B cell (primary cell): Measurements from ENCODE around the gene ARID1A. TPM values are rescaled to one million over a fixed set of nuclear protein-coding genes. Genes with fewer than 3 reads are reported as not detected.

Experiments used
- ATAC-seq: fragments of 200-7000 bp; cut with Tn5 transposase; one replicate; pipeline ENCODE4 v1.10.0; 2021; ENCODE audit warnings: low read depth, mild to moderate bottlenecking, moderate number of reproducible peaks, moderate library complexity
- CTCF ChIA-PET: fragments of 350-600 bp; sonication (Branson Sonifier 250); formaldehyde crosslinking; loops from one replicate; lab custom pipeline; 2021; ENCODE audit warnings: antibody characterized with exemption, inconsistent platforms; lab: Charles Lee
- POLR2A ChIA-PET: fragments of 350-600 bp; sonication (Branson Sonifier 250); formaldehyde crosslinking; loops from one replicate; lab custom pipeline; 2021; ENCODE audit warnings: antibody characterized with exemption; lab: Charles Lee
- DNase-seq: peaks from one replicate; pipeline ENCODE4 v3.0.0; 2013
- H2AFZ ChIP-seq: 2 replicates; pipeline ENCODE4 v1.6.1; 2012; ENCODE audit warnings: mild to moderate bottlenecking, low read depth, low read length; ENCODE audit not compliant: insufficient read depth, poor library complexity, severe bottlenecking
- H3K27ac ChIP-seq, 2 donors: 1 replicate in 1 of 2; 2 replicates in 1 of 2; pipeline ENCODE4 v1.5.1; 2012 to 2013; ENCODE audit warnings: low read length in 2 of 2, mild to moderate bottlenecking in 2 of 2, moderate library complexity in 1 of 2
- H3K27me3 ChIP-seq, 4 experiments: fragments of 200-600 bp in 1 of 4; sonication (generic) in 1 of 4; replicated peaks in 1 of 4; 1 replicate in 2 of 4; 2 replicates in 2 of 4; pipeline versions ENCODE4 v1.6.1 to v1.7.0; 2013 to 2016; ENCODE audit warnings: low read length in 3 of 4, mild to moderate bottlenecking in 2 of 4, mixed read lengths in 1 of 4, moderate library complexity in 1 of 4; ENCODE audit not compliant: insufficient read depth in 4 of 4, control insufficient read depth in 3 of 4; ENCODE audit errors: control extremely low read depth in 1 of 4
- H3K36me3 ChIP-seq, 2 experiments: replicated peaks in 1 of 2; 1 replicate in 1 of 2; 2 replicates in 1 of 2; pipeline versions ENCODE4 v1.6.1 to v1.7.1; 2013; ENCODE audit warnings: low read length in 1 of 2; ENCODE audit not compliant: insufficient read depth in 2 of 2, control insufficient read depth in 1 of 2; ENCODE audit errors: control extremely low read depth in 1 of 2, extremely low read depth in 1 of 2
- H3K4me1 ChIP-seq, 2 donors: fragments of 200-600 bp in 1 of 2; sonication (generic) in 1 of 2; 1 replicate in 1 of 2; 2 replicates in 1 of 2; pipeline versions ENCODE4 v1.5.1 to v1.6.1; 2013 to 2017; ENCODE audit warnings: low read length in 2 of 2; ENCODE audit not compliant: control insufficient read depth in 2 of 2, insufficient read depth in 2 of 2
- H3K4me2 ChIP-seq: replicated peaks from 2 replicates; pipeline ENCODE3; 2012; ENCODE audit warnings: mild to moderate bottlenecking, low read depth, low read length; ENCODE audit not compliant: poor library complexity, severe bottlenecking
- H3K4me3 ChIP-seq, 5 experiments: fragments of 200-600 bp in 1 of 5; sonication (generic) in 1 of 5; 1 replicate in 3 of 5; 2 replicates in 2 of 5; pipeline versions ENCODE4 v1.5.1 to v1.7.0; 2011 to 2016; ENCODE audit warnings: low read length in 4 of 5, mild to moderate bottlenecking in 4 of 5, low read depth in 2 of 5, control low read depth in 1 of 5, moderate library complexity in 1 of 5; ENCODE audit not compliant: insufficient read depth in 1 of 5; ENCODE audit errors: control extremely low read depth in 1 of 5, extremely low read depth in 1 of 5
- H3K79me2 ChIP-seq: fragments of 200-600 bp; sonication (generic); one replicate; pipeline ENCODE4 v1.6.0; 2016; ENCODE audit warnings: low read length; ENCODE audit not compliant: control insufficient read depth, insufficient read depth
- H3K9ac ChIP-seq: fragments of 200-600 bp; sonication (generic); 2 replicates; pipeline ENCODE4 v1.6.1; 2017; ENCODE audit warnings: mild to moderate bottlenecking, low read length, moderate library complexity
- H3K9me3 ChIP-seq, 3 donors: one replicate each; pipeline versions ENCODE4 v1.6.1 to v1.7.1; 2013; ENCODE audit warnings: low read length in 2 of 3; ENCODE audit not compliant: control insufficient read depth in 2 of 3, insufficient read depth in 1 of 3; ENCODE audit errors: control extremely low read depth in 1 of 3
- H4K20me1 ChIP-seq: 2 replicates; pipeline ENCODE4 v1.6.0; 2012; ENCODE audit warnings: mild to moderate bottlenecking, low read length; ENCODE audit not compliant: insufficient read depth, control insufficient read depth, poor library complexity, severe bottlenecking
- H3K27ac Mint-ChIP-seq: one replicate; pipeline ENCODE4 v1.8.0; 2021; ENCODE audit warnings: mixed read lengths
- H3K27me3 Mint-ChIP-seq: one replicate; pipeline ENCODE4 v1.8.0; 2021; ENCODE audit warnings: mixed read lengths
- H3K4me1 Mint-ChIP-seq: one replicate; pipeline ENCODE4 v1.8.0; 2021; ENCODE audit warnings: mixed read lengths
- H3K4me3 Mint-ChIP-seq: one replicate; pipeline ENCODE4 v1.8.0; 2021; ENCODE audit warnings: mixed read lengths
- H3K9me3 Mint-ChIP-seq: one replicate; pipeline ENCODE4 v1.8.0; 2022; ENCODE audit warnings: mixed read lengths; ENCODE audit not compliant: insufficient read depth
- WGBS: methylation state at CpG from one replicate; pipeline ENCODE4 v1.1.5; 2013; ENCODE audit warnings: missing lambda C conversion rate; ENCODE audit not compliant: insufficient coverage; 5-methylcytosine and 5-hydroxymethylcytosine counted together
- intact Hi-C: fragments of 100-400 bp; cut with micrococcal nuclease; formaldehyde crosslinking; loops from one replicate; pipeline ENCODE4 v1.10.0; 2022
- polyA plus RNA-seq: library from polyadenylated mRNA; depleted of rRNA; stranded (reverse); fragments of >200 nt; gene quantifications from 2 replicates; pipeline ENCODE4 v1.2.3, GENCODE V29; 2012
- total RNA-seq, 2 donors: library from RNA; stranded (reverse); fragments of 120-200 nt in 1 of 2; gene quantifications; 1 replicate in 1 of 2; 2 replicates in 1 of 2; pipeline versions ENCODE4 v1.2.3 to v1.2.4, GENCODE V29; 2013 to 2022
- TF ChIP-seq, protein P1 (sequence below): fragments of 200-600 bp; IDR thresholded peaks from one replicate; pipeline ENCODE4 v1.8.0; 2022; ENCODE audit warnings: antibody characterized with exemption, mild to moderate bottlenecking

ARID1A gene
- total and polyA plus RNA-seq, 2 donors (not counting 1 experiment from before 2014, with no cell fraction given) = 80.7 to 150 TPM

DNA sequence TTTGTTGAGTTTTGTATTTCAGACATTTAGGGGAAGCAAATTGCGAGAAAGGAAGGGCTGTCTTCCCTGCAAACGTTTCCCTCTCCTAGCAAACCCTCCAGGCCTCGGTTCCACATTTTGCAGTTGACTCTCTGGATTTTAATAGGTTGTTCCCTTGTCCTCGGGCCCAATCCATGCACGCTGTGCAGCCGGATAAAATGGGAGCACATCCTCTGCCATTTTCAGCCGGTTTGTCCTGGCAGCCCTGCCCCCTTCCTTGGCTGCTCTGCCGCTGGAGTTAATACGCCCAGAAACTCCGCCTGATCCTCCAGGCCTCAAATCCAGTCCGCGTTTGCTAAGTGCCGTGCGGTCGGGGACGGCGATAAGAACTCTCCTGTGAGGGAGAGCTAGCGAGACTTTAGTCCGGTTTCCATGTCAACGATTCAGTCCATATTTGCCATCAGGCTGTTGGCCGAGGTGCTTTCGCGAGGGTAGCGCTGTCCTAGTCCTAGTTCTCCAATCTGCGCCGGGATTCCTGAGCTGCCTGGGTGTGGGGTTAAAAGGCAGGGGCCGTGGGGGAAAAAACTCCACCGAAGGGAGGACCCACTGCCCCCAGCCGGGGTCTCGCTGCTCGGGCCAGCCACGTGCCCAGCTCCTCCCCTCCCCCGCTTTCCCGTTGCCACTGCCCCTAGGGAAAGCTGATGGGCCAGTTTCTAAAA, 2.9 kb upstream of the ARID1A start:
- H4K20me1 ChIP-seq = no peaks in the 10 kb centered on the region
- peaks cover 22 to 27% of the 10 kb centered on the region in 2 donors for H3K4me1 ChIP-seq
- DNase-seq (peak; percentile 93), ATAC-seq (peak; percentile 35)
- peak overlapping the region; percentile 56 to 97 (median 74) for H3K4me3 ChIP-seq
- Mint-ChIP-seq H3K27ac (peak overlapping the region; percentile 93), H3K4me3 (peak overlapping the region; percentile 91), H3K4me1 (peaks cover 31% of the 10 kb centered on the region), H3K27me3 (no peaks in the 10 kb centered on the region), H3K9me3 (no peaks in the 10 kb centered on the region)
- no peaks in the 10 kb centered on the region for H3K27me3 ChIP-seq
- H3K79me2 ChIP-seq = peaks cover 15% of the 10 kb centered on the region
- WGBS = under 1% methylated on average over 30 of the region's 34 CpGs
- ChIA-PET POLR2A (interaction anchor here (0.5 to 4.3 kb wide), 11 partner anchors 8 to 279 kb away, joined by 3 to 50 read pairs (median 4); partner anchors contain the start of gene PIGV), CTCF (interaction anchor here (0.6 to 7.4 kb wide), 27 partner anchors 8 to 197 kb away, joined by 3 to 130 read pairs (median 5); partner anchors contain the start of genes GPN2 and PIGV)
- TF ChIP-seq, protein P1, sequence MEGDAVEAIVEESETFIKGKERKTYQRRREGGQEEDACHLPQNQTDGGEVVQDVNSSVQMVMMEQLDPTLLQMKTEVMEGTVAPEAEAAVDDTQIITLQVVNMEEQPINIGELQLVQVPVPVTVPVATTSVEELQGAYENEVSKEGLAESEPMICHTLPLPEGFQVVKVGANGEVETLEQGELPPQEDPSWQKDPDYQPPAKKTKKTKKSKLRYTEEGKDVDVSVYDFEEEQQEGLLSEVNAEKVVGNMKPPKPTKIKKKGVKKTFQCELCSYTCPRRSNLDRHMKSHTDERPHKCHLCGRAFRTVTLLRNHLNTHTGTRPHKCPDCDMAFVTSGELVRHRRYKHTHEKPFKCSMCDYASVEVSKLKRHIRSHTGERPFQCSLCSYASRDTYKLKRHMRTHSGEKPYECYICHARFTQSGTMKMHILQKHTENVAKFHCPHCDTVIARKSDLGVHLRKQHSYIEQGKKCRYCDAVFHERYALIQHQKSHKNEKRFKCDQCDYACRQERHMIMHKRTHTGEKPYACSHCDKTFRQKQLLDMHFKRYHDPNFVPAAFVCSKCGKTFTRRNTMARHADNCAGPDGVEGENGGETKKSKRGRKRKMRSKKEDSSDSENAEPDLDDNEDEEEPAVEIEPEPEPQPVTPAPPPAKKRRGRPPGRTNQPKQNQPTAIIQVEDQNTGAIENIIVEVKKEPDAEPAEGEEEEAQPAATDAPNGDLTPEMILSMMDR = no peak
- peak overlapping the region; percentile 73 for H3K9ac ChIP-seq
- intact Hi-C loops = loop anchor here (1.0 to 10.0 kb wide), 5 partner anchors 16 to 220 kb away; partner anchors contain the start of gene HMGN2
- no peaks in the 10 kb centered on the region for H3K9me3 ChIP-seq
- peak overlapping the region; percentile 80 for H3K4me2 ChIP-seq
- H2AFZ ChIP-seq = peak overlapping the region; percentile 77
- peak overlapping the region; percentile 77 to 83 for H3K27ac ChIP-seq
- no peaks in the 10 kb centered on the region for H3K36me3 ChIP-seq
